ENCODE measurements around the gene VTI1A. TPM values are rescaled to one million over a fixed set of nuclear protein-coding genes. Genes with fewer than 3 reads are reported as not detected.

VTI1A gene
- total RNA-seq, 4 donors from 2014 or later: 27.0 to 61.3 (median 49.8) TPM

GRCh38 chr10:112821038-112821437 is 374.0 kb downstream of the VTI1A start:
- TF ChIP-seq POLR2A (IDR thresholded peaks at IDR 0.05): no peak
- WGBS, 2 donors: 95 to 98% methylated on average over 13 to 16 of the region's 19 CpGs

GRCh38 chr10:112821663-112822062 is 374.6 kb downstream of the VTI1A start:
- no peak for DNase-seq
- intact Hi-C loops (cut with DNase I): no loop called here
- Histone ChIP-seq H3K4me1 (peaks cover 0 to 16% (median 6%) of the 10 kb centered on the region in 3 donors), H3K27ac (no peak overlapping the region), H3K27me3 (no peaks in the 10 kb centered on the region), H3K36me3 (no peaks in the 10 kb centered on the region), H3K4me3 (no peak overlapping the region), H3K9me3 (no peaks in the 10 kb centered on the region)
- no peak for TF ChIP-seq POLR2A (IDR thresholded peaks at IDR 0.05)
- TF ChIP-seq, protein P1, sequence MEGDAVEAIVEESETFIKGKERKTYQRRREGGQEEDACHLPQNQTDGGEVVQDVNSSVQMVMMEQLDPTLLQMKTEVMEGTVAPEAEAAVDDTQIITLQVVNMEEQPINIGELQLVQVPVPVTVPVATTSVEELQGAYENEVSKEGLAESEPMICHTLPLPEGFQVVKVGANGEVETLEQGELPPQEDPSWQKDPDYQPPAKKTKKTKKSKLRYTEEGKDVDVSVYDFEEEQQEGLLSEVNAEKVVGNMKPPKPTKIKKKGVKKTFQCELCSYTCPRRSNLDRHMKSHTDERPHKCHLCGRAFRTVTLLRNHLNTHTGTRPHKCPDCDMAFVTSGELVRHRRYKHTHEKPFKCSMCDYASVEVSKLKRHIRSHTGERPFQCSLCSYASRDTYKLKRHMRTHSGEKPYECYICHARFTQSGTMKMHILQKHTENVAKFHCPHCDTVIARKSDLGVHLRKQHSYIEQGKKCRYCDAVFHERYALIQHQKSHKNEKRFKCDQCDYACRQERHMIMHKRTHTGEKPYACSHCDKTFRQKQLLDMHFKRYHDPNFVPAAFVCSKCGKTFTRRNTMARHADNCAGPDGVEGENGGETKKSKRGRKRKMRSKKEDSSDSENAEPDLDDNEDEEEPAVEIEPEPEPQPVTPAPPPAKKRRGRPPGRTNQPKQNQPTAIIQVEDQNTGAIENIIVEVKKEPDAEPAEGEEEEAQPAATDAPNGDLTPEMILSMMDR (IDR thresholded peaks at IDR 0.05): no peak
- 70 to 100% methylated on average over 1 to 3 of the region's 7 CpGs for WGBS, 2 donors

More at GRCh38 chr10:112821038-112821437, 374.0 kb downstream of the VTI1A start:
- H3K27ac ChIP-seq: no peak overlapping the region
- intact Hi-C loops (cut with DNase I): no loop called here
- DNase-seq: no peak
- no peaks in the 10 kb centered on the region for H3K36me3 ChIP-seq
- H3K4me1 ChIP-seq: peaks cover 0 to 18% (median 1%) of the 10 kb centered on the region in 3 donors
- no peaks in the 10 kb centered on the region for H3K27me3 ChIP-seq
- no peak overlapping the region for H3K4me3 ChIP-seq
- H3K9me3 ChIP-seq: no peaks in the 10 kb centered on the region

- Histone ChIP-seq H3K27ac (no peak overlapping the region), H3K36me3 (no peaks in the 10 kb centered on the region), H3K4me3 (no peak overlapping the region), H3K4me1 (peaks cover 0 to 13% (median 6%) of the 10 kb centered on the region in 3 donors), H3K27me3 (no peaks in the 10 kb centered on the region), H3K9me3 (no peaks in the 10 kb centered on the region)
- intact Hi-C loops (cut with DNase I): no loop called here
- 85 to 94% methylated on average over 2 to 3 of the region's 5 CpGs for WGBS, 2 donors
- DNase-seq: no peak
- TF ChIP-seq POLR2A (IDR thresholded peaks at IDR 0.05): no peak
- TF ChIP-seq, protein P1 (IDR thresholded peaks at IDR 0.05): no peak
Observed at GRCh38 chr10:112823007-112823406, 376.0 kb downstream of the VTI1A start.

DNA sequence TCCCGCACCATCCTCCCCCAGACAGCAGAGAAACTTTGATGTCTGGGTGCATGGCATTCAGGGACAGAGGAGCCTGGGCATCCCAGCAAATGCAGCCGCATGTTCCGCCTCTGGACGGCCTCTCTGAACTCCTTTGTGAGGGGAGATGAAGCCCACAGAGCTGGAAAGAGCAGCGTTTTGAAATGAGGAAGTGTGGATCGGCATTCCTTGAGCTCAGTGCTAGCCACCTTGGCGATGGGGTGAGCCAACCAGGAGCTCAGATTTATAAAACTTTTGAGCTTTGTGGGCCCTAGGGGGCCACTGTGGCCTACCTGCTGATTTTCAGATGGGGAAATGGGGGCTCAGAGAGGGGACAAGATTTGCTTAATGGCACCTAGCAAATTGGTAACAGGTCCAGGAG is 376.6 kb downstream of the VTI1A start:
- intact Hi-C loops (cut with DNase I): no loop called here
- Histone ChIP-seq H3K4me3 (no peak overlapping the region), H3K4me1 (peaks cover 0 to 13% (median 6%) of the 10 kb centered on the region in 3 donors), H3K27me3 (no peaks in the 10 kb centered on the region), H3K9me3 (no peaks in the 10 kb centered on the region), H3K36me3 (no peaks in the 10 kb centered on the region), H3K27ac (no peak overlapping the region)
- 86 to 100% methylated on average over 2 of the region's 7 CpGs for WGBS, 2 donors
- TF ChIP-seq POLR2A (IDR thresholded peaks at IDR 0.05): no peak
- TF ChIP-seq, protein P1 (IDR thresholded peaks at IDR 0.05): no peak
- no peak for DNase-seq

DNA sequence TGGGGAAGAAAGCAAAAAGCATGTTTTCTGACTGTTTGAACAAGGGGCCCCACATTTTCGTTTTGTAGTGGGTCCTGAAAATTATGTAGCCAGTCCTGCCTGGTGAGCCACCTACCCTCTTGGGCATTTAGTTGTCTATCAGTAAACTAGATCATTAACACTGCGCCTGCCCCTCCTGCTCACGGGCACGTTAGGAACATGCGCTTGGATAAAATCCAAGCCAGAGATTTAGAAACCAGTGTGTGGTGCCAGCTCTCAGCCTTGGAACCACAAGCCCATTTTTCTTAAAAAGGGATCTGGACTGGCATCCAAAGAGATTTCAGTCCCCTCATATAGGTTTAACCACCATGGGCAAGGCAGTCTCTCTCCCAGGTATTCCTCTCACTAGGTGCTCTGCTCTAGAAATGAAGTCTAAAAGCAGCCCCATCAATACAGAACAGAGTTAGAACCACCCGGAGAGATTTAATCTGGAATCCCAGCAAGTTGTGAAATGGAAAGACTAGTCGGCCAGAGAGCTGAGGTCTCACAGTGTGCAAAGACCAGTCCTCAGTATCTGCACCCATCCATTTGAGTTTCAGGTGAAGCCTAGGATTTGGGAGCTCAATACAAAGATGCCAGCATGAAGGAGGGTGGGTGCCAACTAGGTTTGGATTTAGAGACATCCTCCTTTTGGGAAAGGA is 379.1 kb downstream of the VTI1A start:
- Histone ChIP-seq H3K27me3 (no peaks in the 10 kb centered on the region), H3K4me3 (no peak overlapping the region), H3K4me1 (peaks cover 0 to 13% (median 6%) of the 10 kb centered on the region in 3 donors), H3K9me3 (no peaks in the 10 kb centered on the region), H3K27ac (no peak overlapping the region), H3K36me3 (no peaks in the 10 kb centered on the region)
- no peak for DNase-seq
- intact Hi-C loops (cut with DNase I): no loop called here
- no peak for TF ChIP-seq POLR2A (IDR thresholded peaks at IDR 0.05)
- TF ChIP-seq, protein P1 (IDR thresholded peaks at IDR 0.05): no peak
- WGBS, 2 donors: 23 to 46% methylated on average over 3 to 7 of the region's 7 CpGs

Measured in esophagus squamous epithelium (tissue), 5 donors.